Activated CD4-positive, alpha-beta T cell treated with anti-CD3 and anti-CD28 coated beads for 4 hours (primary cell): ENCODE data around the gene CDSN.
"Not testable (repeated sequence)": the region's sequence is repeated elsewhere in the genome, so short reads cannot be mapped to it uniquely, and the experiment has no call there.

Experiments
- DNase-seq, 2 donors: peaks; one replicate each; pipeline ENCODE4 v3.0.0-alpha.2; 2020

The CDSN gene

DNA sequence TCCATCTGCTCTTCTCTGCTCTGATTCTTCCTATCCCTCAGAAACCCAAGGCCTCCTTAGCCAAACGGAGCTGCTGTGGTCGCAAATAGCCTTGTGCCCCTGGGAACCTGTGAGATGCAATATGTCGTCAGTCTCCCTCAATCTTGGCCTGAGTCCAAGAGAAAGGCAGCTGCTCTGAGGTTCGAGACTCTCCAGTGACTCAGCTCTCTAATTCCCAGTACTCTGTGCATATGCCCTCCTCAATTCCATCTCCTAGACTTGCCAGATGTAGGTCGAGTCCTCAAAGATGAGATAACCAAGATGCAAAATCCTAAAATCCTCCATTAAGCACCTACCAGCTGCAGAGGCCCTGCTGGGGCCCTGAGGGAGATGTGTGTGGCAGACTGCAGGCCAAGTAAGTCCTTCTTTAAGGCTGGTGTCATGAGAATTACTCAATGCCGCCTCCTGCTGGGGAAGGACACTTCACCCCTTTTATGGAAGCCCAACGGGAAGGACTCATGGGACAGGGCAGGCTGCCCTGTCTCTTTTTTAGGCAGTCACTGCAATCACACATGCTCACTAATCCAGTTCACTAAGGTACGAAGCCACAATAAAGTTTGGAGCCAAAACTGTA lies 36.4 kb downstream of the CDSN start:
- DNase-seq, result peak; percentile 16 to 38

DNA sequence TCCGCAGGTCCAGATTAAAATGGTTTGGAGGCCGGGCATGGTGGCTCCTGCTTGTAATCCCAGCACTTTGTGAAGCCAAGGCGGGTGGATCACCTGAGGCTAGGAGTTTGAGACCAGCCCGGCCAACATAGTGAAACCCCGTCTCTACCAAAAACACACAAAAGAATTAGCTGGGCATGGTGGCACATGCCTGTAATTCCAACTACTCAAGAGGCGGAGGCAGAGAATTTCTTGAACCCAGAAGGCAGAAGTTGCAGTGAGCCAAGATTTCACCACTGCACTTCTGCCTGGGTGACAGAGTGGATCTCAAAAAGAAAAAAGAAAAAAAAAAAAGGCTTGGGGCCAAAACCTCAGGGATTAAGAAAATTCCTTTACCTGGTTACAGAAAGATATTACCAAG lies 38.4 kb downstream of the CDSN start:
- DNase-seq, result no peak

DNA sequence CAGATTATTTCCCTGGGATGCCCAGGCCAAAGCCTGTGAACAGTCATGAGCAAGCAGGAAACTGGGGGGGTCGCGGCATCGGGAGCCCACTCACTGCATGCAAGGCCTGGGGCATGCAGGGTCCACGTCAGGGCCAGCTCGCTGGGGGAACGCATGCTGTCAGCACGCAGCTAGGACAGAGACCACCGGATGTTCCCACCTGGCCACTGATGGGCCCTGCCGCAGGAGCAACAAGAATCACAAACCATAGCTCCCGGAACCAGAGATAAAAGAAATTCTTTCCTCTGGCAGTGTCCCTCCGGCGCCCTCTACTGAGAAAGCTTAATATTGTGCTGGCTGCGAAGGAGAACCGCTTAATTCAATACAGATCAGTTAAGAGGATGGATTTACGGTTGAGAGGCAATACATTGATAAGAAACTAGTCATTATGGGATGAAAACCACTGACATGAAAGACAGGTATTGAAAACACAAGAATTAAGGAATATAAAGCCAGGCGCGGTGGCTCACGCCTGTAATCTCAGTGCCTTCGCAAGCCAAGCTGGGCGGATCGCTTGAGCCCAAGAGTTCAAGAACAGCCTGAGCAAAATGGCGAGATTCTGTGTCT lies 40.5 kb downstream of the CDSN start:
- DNase-seq, result peak; percentile 61 to 76

DNA sequence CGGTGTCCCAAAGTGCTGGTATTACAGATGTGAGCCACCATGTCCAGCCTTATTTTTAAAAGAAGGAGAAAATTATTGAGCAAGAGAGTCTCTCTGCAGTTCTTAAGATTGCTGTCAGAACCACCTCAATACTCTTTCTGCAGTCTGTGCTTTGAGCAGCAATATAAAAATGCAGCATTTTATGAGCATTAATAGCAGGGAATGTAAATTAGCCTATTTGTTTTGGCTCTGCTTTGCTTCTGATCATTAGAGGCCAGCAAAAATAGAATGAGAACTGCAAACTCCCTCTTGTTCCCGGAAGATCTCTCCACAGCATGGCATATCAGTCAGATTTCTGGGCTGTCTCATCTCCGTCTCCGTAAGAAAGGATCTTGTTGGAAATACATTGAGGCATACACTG lies 43.6 kb downstream of the CDSN start:
- DNase-seq, result no peak

DNA sequence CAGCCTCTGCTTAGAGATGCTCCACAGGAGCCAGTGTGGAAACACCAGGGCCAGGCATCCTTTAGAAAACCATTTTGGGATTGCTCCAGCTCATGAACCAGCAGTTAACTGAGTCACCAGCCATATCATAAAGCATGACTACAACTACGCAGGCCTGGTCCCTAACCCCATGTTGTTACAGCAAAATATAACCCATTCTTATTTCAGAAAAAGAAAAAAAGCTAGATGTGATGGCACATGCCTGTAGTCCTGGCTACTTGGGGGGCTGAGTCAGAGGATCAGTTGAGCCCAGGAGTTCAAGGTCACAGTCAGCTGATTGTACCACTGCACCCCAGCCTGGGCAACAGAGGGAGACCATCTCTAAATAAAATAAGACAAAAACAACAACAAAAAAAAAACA lies 44.7 kb downstream of the CDSN start:
- no peak for DNase-seq

DNA sequence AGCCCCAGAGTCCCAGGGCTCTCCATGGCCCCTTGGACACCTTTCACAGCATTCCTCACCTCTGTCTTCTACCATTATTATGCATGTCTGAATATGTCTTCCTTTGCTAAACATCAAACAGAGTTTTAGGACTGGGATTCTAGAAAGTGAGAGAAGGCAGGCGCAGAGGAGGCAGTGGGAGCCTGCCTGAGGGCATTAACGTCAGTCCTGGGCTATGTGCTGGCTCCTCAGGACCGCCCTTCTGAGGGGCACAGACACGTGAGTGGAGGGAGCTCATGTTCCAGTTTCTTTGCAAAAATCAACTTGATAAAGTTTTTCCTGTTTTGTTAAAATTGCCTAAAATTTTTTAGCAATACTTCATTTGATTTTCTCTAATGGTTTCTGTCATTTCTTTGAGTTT lies 45.8 kb downstream of the CDSN start:
- no peak for DNase-seq

DNA sequence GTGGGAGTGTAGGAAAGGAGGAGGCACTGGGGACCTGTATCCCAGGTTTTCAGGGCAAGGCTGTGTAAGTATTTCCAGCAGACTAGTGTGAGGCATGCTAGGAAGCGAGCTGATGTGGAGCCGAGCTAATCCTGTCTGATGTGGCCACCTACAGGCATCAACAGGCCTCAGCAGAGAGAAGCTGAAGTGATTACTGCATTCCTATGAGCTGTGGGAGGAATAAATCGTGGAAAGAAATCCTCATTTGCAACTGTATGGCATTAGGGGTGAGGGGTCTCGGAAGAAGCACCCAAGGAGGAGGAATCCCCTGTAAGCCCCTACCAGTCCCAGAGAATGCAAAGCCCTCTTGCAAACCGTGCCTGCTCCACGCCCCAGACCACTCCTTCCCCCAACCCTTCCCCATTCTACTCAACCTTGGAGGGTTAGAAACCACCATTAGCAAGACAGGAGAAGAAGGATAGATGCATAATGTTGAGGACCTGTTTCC lies 49.5 kb downstream of the CDSN start:
- no peak for DNase-seq

DNA sequence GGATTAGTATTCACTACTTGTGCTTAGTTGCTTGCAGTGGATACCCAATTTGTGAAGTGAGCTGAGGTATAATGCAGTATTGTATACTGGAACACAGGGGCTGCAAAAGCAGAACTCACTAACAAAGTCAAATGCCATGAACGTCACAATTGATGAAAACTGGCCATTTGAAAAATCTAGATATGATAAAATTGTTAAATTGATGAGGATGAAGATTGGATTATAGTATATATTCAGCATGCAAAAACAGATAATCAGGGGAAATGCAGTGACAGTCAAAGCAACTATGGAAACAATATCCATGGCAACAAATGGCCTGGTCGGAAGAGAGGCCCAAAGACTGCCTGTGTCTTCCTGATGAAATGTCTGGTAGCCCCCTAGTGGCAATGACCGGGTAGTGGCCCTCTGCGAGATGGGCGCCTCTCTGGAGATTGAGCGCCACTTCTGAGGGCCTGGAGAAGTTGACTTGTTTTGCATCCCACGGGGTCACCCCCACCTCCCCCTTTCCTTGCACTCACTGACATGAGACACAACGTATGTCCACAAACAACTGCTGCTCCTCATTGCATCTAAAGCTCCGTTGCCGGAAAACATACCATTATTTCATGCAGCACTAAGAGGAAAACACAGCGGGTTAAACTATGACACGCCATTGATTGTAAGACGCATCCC lies 51.4 kb downstream of the CDSN start:
- DNase-seq, result peak; percentile 64 to 66

DNA sequence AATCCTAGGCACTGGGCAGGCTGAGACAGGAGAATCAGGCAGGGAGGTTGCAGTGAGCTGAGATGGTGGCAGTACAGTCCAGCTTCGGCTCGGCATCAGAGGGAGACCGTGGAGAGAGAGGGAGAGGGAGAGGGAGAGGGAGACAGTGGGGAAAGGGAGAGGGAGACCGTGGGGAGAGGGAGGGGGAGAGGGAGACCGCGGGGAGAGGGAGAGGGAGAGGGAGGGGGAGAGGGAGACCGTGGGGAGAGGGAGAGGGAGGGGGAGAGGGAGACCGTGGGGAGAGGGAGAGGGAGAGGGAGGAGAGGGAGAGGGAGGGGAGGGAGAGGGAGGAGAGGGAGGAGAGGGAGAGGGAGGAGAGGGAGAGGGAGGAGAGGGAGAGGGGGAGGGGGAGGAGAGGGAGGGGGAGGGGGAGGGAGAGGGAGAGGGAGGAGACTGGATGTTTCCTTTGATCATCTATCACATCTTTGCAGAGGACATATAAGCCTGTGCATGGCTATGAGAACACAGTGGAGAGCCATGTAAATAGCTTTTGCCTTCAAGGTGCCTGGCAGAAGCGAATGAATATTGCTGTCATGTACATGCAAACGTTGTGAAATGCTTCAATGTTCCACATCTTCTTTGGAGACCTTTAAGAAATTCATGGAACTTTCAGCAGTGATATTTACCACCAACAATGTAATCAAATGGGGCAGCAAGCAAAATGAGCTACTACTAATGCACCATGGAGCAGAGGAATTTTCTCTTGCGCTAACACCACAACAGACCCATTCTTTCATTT lies 52.2 kb downstream of the CDSN start:
- not testable (repeated sequence) for DNase-seq

DNA sequence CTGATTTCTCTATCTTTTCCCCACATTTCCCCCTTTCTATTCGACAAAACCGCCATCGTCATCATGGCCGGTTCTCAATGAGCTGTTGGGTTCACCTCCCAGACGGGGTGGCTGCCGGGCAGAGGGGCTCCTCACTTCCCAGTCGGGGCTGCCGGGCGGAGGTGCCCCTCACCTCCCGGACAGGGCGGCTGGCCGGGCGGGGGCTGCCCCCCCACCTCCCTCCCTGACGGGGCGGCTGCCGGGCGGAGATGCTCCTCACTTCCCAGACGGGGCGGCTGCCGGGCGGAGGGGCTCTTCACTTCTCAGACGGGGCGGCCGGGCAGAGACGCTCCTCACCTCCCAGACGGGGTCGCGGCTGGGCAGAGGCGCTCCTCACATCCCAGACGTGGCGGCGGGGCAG lies 53.2 kb downstream of the CDSN start:
- DNase-seq, result not testable (repeated sequence)

DNA sequence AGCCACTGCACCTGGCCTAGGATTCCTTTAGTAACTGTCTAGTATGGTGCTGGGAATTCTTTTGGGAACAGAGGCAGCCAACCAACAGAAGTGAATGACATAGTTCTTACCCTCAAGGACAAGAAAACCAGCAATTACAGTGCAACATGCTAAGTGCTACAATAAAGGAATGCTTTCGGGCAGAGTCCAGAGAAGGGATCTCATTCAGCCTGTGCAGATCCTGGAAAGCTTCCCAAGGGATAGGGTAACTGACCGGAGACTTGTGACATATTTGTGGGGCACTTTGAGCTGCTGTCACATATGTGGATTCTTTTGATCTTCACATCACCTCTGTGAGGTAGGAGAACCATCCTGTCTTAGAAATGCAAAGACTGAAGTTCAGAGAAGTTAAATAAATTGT lies 54.7 kb downstream of the CDSN start:
- DNase-seq, result no peak
